ENCODE measurements around the gene TENM3. TPM values are rescaled to one million over a fixed set of nuclear protein-coding genes. Genes with fewer than 3 reads are reported as not detected.

Gene TENM3
- total RNA-seq, 2 experiments from 2014 or later = not detected

DNA sequence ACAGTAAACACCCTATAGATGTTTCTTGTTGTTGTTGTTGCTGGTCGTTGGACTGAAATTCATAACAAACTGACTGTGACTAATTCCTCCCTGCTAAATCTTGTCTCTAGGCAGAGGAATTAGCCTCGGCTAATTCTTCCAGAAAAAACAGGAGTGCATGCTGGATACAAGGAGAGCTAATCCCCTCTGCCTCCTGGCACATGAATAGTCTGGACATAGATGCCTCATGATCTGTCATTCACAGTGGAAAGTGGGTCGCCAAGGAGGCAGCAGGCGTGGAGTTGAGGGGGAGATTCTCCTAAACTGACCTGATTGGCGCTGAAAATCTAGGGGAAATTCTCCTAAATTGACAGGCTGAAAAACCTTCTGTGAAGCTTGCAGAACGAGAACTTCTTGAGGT, 453.9 kb downstream of the TENM3 start:
- H3K9me3 ChIP-seq (ENCODE audit: control insufficient read depth in 1 of 2, insufficient read depth in 1 of 2, low read length in 2 of 2) = no peaks in the 10 kb centered on the region
- ATAC-seq (ENCODE audit: poor library complexity) (no peak), DNase-seq (no peak)
- ChIA-PET POLR2A (interaction anchor here (0.6 kb wide), 1 partner anchor 21 kb away, joined by 4 read pairs; no protein-coding TSS in a partner anchor), CTCF (no interaction called here)
- H3K27ac ChIP-seq (ENCODE audit: low read depth in 1 of 2, low read length in 2 of 2) = no peak overlapping the region
- no peaks in the 10 kb centered on the region for H3K36me3 ChIP-seq (ENCODE audit: insufficient read depth, low read length)
- no peaks in the 10 kb centered on the region for H3K4me1 Mint-ChIP-seq (ENCODE audit: low read depth)
- H3K27me3 Mint-ChIP-seq = peaks cover 21% of the 10 kb centered on the region
- H3K9me3 Mint-ChIP-seq = no peaks in the 10 kb centered on the region
- no peak overlapping the region for H3K4me3 ChIP-seq (ENCODE audit: low read length)
- H3K4me1 ChIP-seq (ENCODE audit: insufficient read depth, low read length) = no peaks in the 10 kb centered on the region
- no peak overlapping the region for H3K4me3 Mint-ChIP-seq
- H3K27ac Mint-ChIP-seq = no peak overlapping the region
- no peaks in the 10 kb centered on the region for H3K36me3 Mint-ChIP-seq (ENCODE audit: low read depth)
- intact Hi-C loops (cut with DNase I, micrococcal nuclease) = no loop called here
- TF ChIP-seq, protein P1, sequence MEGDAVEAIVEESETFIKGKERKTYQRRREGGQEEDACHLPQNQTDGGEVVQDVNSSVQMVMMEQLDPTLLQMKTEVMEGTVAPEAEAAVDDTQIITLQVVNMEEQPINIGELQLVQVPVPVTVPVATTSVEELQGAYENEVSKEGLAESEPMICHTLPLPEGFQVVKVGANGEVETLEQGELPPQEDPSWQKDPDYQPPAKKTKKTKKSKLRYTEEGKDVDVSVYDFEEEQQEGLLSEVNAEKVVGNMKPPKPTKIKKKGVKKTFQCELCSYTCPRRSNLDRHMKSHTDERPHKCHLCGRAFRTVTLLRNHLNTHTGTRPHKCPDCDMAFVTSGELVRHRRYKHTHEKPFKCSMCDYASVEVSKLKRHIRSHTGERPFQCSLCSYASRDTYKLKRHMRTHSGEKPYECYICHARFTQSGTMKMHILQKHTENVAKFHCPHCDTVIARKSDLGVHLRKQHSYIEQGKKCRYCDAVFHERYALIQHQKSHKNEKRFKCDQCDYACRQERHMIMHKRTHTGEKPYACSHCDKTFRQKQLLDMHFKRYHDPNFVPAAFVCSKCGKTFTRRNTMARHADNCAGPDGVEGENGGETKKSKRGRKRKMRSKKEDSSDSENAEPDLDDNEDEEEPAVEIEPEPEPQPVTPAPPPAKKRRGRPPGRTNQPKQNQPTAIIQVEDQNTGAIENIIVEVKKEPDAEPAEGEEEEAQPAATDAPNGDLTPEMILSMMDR (IDR thresholded peaks at IDR 0.05) = no peak
- no peaks in the 10 kb centered on the region for H3K27me3 ChIP-seq (ENCODE audit: control insufficient read depth in 1 of 2, insufficient read depth in 2 of 2, low read length in 2 of 2)

DNA sequence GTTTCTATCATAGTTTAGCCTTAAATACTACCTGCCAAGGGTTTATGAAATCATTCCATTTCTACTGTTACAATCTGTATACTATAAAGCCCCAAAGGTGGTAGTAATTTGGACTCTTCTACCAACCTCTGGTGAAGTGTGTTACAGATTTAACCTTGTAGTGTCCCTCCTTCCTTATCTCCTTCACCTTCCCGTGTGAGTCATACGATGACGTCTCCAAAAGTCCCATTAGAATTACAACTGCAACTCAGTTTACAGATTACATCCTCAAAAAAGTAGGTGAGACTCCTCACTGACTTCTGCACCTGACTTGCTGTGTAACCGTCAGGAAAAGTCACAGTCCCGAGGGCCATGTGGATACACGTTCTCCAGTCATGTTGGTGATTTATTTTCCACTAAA, 455.0 kb downstream of the TENM3 start:
- TF ChIP-seq, protein P1 (IDR thresholded peaks at IDR 0.05) = no peak
- no peak for ATAC-seq (ENCODE audit: poor library complexity)
- no peak overlapping the region for H3K4me3 ChIP-seq (ENCODE audit: low read length)

DNA sequence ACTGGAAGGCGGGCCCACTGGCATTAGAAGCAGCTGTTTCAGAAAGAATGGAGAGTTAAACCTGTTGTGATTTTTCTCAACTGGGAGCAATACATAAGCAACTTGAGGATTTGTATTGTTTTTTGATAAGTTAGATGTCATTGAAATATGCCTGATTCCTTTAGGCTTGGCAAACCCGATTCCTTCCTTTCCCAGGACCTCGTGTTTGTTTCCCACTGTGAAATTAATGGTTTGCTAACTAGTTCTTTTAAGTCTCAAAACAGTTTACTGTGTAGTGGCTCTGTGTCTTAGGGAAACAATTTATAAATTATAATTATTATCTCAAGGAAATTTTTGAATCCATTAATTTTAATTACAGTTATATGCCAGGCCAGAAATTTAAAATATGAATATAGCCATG, 456.0 kb downstream of the TENM3 start:
- TF ChIP-seq, protein P1 (IDR thresholded peaks at IDR 0.05) = no peak
- ChIA-PET POLR2A (no interaction called here), CTCF (no interaction called here)
- H3K4me1 Mint-ChIP-seq (ENCODE audit: low read depth) = no peaks in the 10 kb centered on the region
- ATAC-seq (ENCODE audit: poor library complexity) = no peak
- no peak overlapping the region for H3K27ac ChIP-seq (ENCODE audit: low read depth in 1 of 2, low read length in 2 of 2)
- no peaks in the 10 kb centered on the region for H3K36me3 ChIP-seq (ENCODE audit: insufficient read depth, low read length)
- peaks cover 14% of the 10 kb centered on the region for H3K27me3 Mint-ChIP-seq
- DNase-seq = no peak
- H3K9me3 Mint-ChIP-seq = no peaks in the 10 kb centered on the region
- no peaks in the 10 kb centered on the region for H3K4me1 ChIP-seq (ENCODE audit: insufficient read depth, low read length)
- H3K36me3 Mint-ChIP-seq (ENCODE audit: low read depth) = no peaks in the 10 kb centered on the region
- H3K9me3 ChIP-seq (ENCODE audit: control insufficient read depth in 1 of 2, insufficient read depth in 1 of 2, low read length in 2 of 2) = no peaks in the 10 kb centered on the region
- no peak overlapping the region for H3K4me3 ChIP-seq (ENCODE audit: low read length)
- no peak overlapping the region for H3K27ac Mint-ChIP-seq
- no peaks in the 10 kb centered on the region for H3K27me3 ChIP-seq (ENCODE audit: control insufficient read depth in 1 of 2, insufficient read depth in 2 of 2, low read length in 2 of 2)
- no peak overlapping the region for H3K4me3 Mint-ChIP-seq
- intact Hi-C loops (cut with DNase I, micrococcal nuclease) = no loop called here

More for the DNA sequence above, 455.0 kb downstream of the TENM3 start:
- intact Hi-C loops (cut with DNase I, micrococcal nuclease) = no loop called here
- Histone ChIP-seq H3K4me1 (ENCODE audit: insufficient read depth, low read length) (no peaks in the 10 kb centered on the region), H3K27ac (ENCODE audit: low read depth in 1 of 2, low read length in 2 of 2) (no peak overlapping the region), H3K9me3 (ENCODE audit: control insufficient read depth in 1 of 2, insufficient read depth in 1 of 2, low read length in 2 of 2) (no peaks in the 10 kb centered on the region), H3K36me3 (ENCODE audit: insufficient read depth, low read length) (no peaks in the 10 kb centered on the region), H3K27me3 (ENCODE audit: control insufficient read depth in 1 of 2, insufficient read depth in 2 of 2, low read length in 2 of 2) (no peaks in the 10 kb centered on the region)
- H3K9me3 Mint-ChIP-seq = no peaks in the 10 kb centered on the region
- H3K27me3 Mint-ChIP-seq = peaks cover 14% of the 10 kb centered on the region
- CTCF ChIA-PET = no interaction called here
- no peak overlapping the region for H3K4me3 Mint-ChIP-seq
- no peaks in the 10 kb centered on the region for H3K36me3 Mint-ChIP-seq (ENCODE audit: low read depth)
- POLR2A ChIA-PET = no interaction called here
- no peaks in the 10 kb centered on the region for H3K4me1 Mint-ChIP-seq (ENCODE audit: low read depth)
- H3K27ac Mint-ChIP-seq = no peak overlapping the region
- no peak for DNase-seq
